Measurements from ENCODE around the gene PTPN14.

The PTPN14 gene

GRCh38 chr1:214453109-214453722, 98.2 kb downstream of the PTPN14 start:
- DNase-seq (ENCODE audit: low read depth in 1 of 2, low spot score in 1 of 2): no peak
- Histone ChIP-seq H3K4me3 (replicated peaks; ENCODE audit: insufficient read depth, low read length) (no peak overlapping the region), H3K27ac (replicated peaks) (no peak overlapping the region), H3K27me3 (ENCODE audit: insufficient read depth, poor library complexity, severe bottlenecking) (no peaks in the 10 kb centered on the region)
- TF ChIP-seq REST (IDR thresholded peaks at IDR 0.05; ENCODE audit: insufficient replicate concordance, low read depth): no peak
- no peak for TF ChIP-seq GABPA (IDR thresholded peaks at IDR 0.05; ENCODE audit: low read depth)
- no peak for TF ChIP-seq POLR2AphosphoS5 (IDR thresholded peaks at IDR 0.05; ENCODE audit: low read depth)
- no peak for TF ChIP-seq SPI1 (IDR thresholded peaks at IDR 0.05; ENCODE audit: borderline replicate concordance, low read depth)
- no peak for TF ChIP-seq CTCF (IDR thresholded peaks at IDR 0.05; ENCODE audit: insufficient read depth, low read length)

- H3K27me3 ChIP-seq (ENCODE audit: insufficient read depth, poor library complexity, severe bottlenecking): no peaks in the 10 kb centered on the region
- DNase-seq (ENCODE audit: low read depth in 1 of 2, low spot score in 1 of 2): no peak
- H3K27ac ChIP-seq (replicated peaks): no peak overlapping the region
- H3K4me3 ChIP-seq (replicated peaks; ENCODE audit: insufficient read depth, low read length): no peak overlapping the region
- TF ChIP-seq CTCF (IDR thresholded peaks at IDR 0.05; ENCODE audit: insufficient read depth, low read length) (no peak), POLR2AphosphoS5 (IDR thresholded peaks at IDR 0.05; ENCODE audit: low read depth) (no peak), REST (IDR thresholded peaks at IDR 0.05; ENCODE audit: insufficient replicate concordance, low read depth) (no peak), GABPA (IDR thresholded peaks at IDR 0.05; ENCODE audit: low read depth) (no peak), SPI1 (IDR thresholded peaks at IDR 0.05; ENCODE audit: borderline replicate concordance, low read depth) (no peak)
Observed at GRCh38 chr1:214452152-214452784, 99.1 kb downstream of the PTPN14 start.

GRCh38 chr1:214451596-214451995, 99.8 kb downstream of the PTPN14 start:
- no peaks in the 10 kb centered on the region for H3K27me3 ChIP-seq (ENCODE audit: insufficient read depth, poor library complexity, severe bottlenecking)
- DNase-seq (ENCODE audit: low read depth in 1 of 2, low spot score in 1 of 2): no peak
- no peak overlapping the region for H3K27ac ChIP-seq (replicated peaks)
- no peak overlapping the region for H3K4me3 ChIP-seq (replicated peaks; ENCODE audit: insufficient read depth, low read length)
- no peak for TF ChIP-seq SPI1 (IDR thresholded peaks at IDR 0.05; ENCODE audit: borderline replicate concordance, low read depth)

GRCh38 chr1:214449371-214449770, 102.0 kb downstream of the PTPN14 start:
- H3K4me3 ChIP-seq (replicated peaks; ENCODE audit: insufficient read depth, low read length): no peak overlapping the region
- no peak for DNase-seq (ENCODE audit: low read depth in 1 of 2, low spot score in 1 of 2)
- H3K27ac ChIP-seq (replicated peaks): no peak overlapping the region
- no peak for TF ChIP-seq SPI1 (IDR thresholded peaks at IDR 0.05; ENCODE audit: borderline replicate concordance, low read depth)
- TF ChIP-seq CTCF (IDR thresholded peaks at IDR 0.05; ENCODE audit: insufficient read depth, low read length): no peak
- no peak for TF ChIP-seq GABPA (IDR thresholded peaks at IDR 0.05; ENCODE audit: low read depth)
- TF ChIP-seq POLR2AphosphoS5 (IDR thresholded peaks at IDR 0.05; ENCODE audit: low read depth): no peak
- no peak for TF ChIP-seq REST (IDR thresholded peaks at IDR 0.05; ENCODE audit: insufficient replicate concordance, low read depth)
- no peaks in the 10 kb centered on the region for H3K27me3 ChIP-seq (ENCODE audit: insufficient read depth, poor library complexity, severe bottlenecking)
